GM23338 (cell line): ENCODE results near the gene LACRT. TPM values are rescaled to one million over a fixed set of nuclear protein-coding genes. Genes with fewer than 3 reads are reported as not detected.

Source experiments
- ATAC-seq: fragments of 200-7000 bp; cut with Tn5 transposase; 3 replicates; pipeline ENCODE4 v1.9.1; 2020
- DNase-seq: peaks from one replicate; pipeline ENCODE4 v3.0.0-alpha.2; 2015; ENCODE audit warnings: low spot score
- H2AFZ ChIP-seq: fragments of 200-600 bp; sonication (generic); 2 replicates; pipeline ENCODE4 v1.8.0; 2016; ENCODE audit warnings: antibody characterized with exemption, mild to moderate bottlenecking, moderate library complexity
- H3F3A ChIP-seq: fragments of 200-600 bp; sonication (generic); replicated peaks from 2 replicates; pipeline ENCODE4 v1.8.0; 2017; ENCODE audit warnings: antibody characterized with exemption, mixed run types, low read depth
- H3K27ac ChIP-seq: fragments of 200-600 bp; sonication (generic); 2 replicates; pipeline ENCODE4 v1.6.1; 2016; ENCODE audit warnings: low read depth
- H3K27me3 ChIP-seq: fragments of 200-600 bp; sonication (generic); 2 replicates; pipeline ENCODE4 v1.8.0; 2016; ENCODE audit warnings: mild to moderate bottlenecking, mixed run types, moderate library complexity; ENCODE audit not compliant: insufficient read depth
- H3K36me3 ChIP-seq: fragments of 200-600 bp; sonication (generic); 2 replicates; pipeline ENCODE4 v1.8.0; 2016; ENCODE audit warnings: mild to moderate bottlenecking; ENCODE audit not compliant: insufficient read depth
- H3K4me1 ChIP-seq: fragments of 200-600 bp; sonication (generic); 2 replicates; pipeline ENCODE4 v1.8.0; 2016; ENCODE audit warnings: mild to moderate bottlenecking, moderate library complexity; ENCODE audit not compliant: insufficient read depth
- H3K4me2 ChIP-seq: fragments of 200-600 bp; sonication (generic); 2 replicates; pipeline ENCODE4 v1.7.1; 2017; ENCODE audit warnings: mixed run types
- H3K4me3 ChIP-seq: fragments of 200-600 bp; sonication (generic); 2 replicates; pipeline ENCODE4 v1.6.1; 2016; ENCODE audit warnings: mixed run types
- H3K79me2 ChIP-seq: fragments of 200-600 bp; sonication (generic); replicated peaks from 2 replicates; pipeline ENCODE4 v1.8.0; 2017; ENCODE audit warnings: mild to moderate bottlenecking; ENCODE audit not compliant: insufficient read depth
- H3K9me2 ChIP-seq: fragments of 200-600 bp; sonication (generic); 2 replicates; pipeline ENCODE4 v1.8.0; 2017; ENCODE audit not compliant: insufficient read depth
- H4K20me1 ChIP-seq: fragments of 200-600 bp; sonication (generic); replicated peaks from 2 replicates; pipeline ENCODE4 v1.8.0; 2017; ENCODE audit warnings: mild to moderate bottlenecking; ENCODE audit not compliant: insufficient read depth
- H3K27ac Mint-ChIP-seq: 2 replicates; pipeline ENCODE4 v1.8.0; 2020; ENCODE audit warnings: inconsistent platforms, mild to moderate bottlenecking, moderate library complexity, mixed read lengths
- H3K27me3 Mint-ChIP-seq: 3 replicates; pipeline ENCODE4 v1.8.0; 2022; ENCODE audit warnings: low read depth, mild to moderate bottlenecking, moderate library complexity, mixed read lengths, inconsistent platforms; ENCODE audit not compliant: insufficient read depth, poor library complexity
- H3K36me3 Mint-ChIP-seq: 3 replicates; pipeline ENCODE4 v1.8.0; 2021; ENCODE audit warnings: low read depth, mild to moderate bottlenecking, inconsistent platforms, moderate library complexity, mixed read lengths
- H3K4me1 Mint-ChIP-seq: 3 replicates; pipeline ENCODE4 v1.8.0; 2020; ENCODE audit warnings: mild to moderate bottlenecking, inconsistent platforms, mixed read lengths
- H3K4me3 Mint-ChIP-seq: 3 replicates; pipeline ENCODE4 v1.8.0; 2021; ENCODE audit warnings: moderate library complexity, mild to moderate bottlenecking, inconsistent platforms, mixed read lengths
- H3K9me3 Mint-ChIP-seq: 3 replicates; pipeline ENCODE4 v1.8.0; 2020; ENCODE audit warnings: moderate library complexity, mild to moderate bottlenecking, inconsistent platforms, mixed read lengths
- CREB1 ChIP-seq: fragments of 250-450 bp; sonication (Bioruptor Pico); IDR thresholded peaks from 2 replicates; pipeline ENCODE4 v1.5.0; 2020; ENCODE audit warnings: low read depth, mild to moderate bottlenecking, moderate library complexity
- EZH2 ChIP-seq: fragments of 200-600 bp; sonication (generic); IDR thresholded peaks from one replicate; pipeline ENCODE4 v1.8.0; 2017; ENCODE audit warnings: antibody characterized with exemption, mild to moderate bottlenecking, low read depth; ENCODE audit not compliant: unreplicated experiment
- EZH2phosphoT487 ChIP-seq: fragments of 200-600 bp; sonication (generic); IDR thresholded peaks from one replicate; pipeline ENCODE4 v1.8.1; 2018; ENCODE audit warnings: antibody characterized with exemption; ENCODE audit not compliant: unreplicated experiment
- JUNB ChIP-seq: IDR thresholded peaks from one replicate; pipeline ENCODE4 v1.6.1; 2016; ENCODE audit warnings: antibody characterized with exemption; ENCODE audit not compliant: unreplicated experiment
- NANOG ChIP-seq: IDR thresholded peaks from 2 replicates; pipeline ENCODE4 v1.6.1; 2016; ENCODE audit warnings: antibody characterized with exemption, borderline replicate concordance
- POLR2AphosphoS5 ChIP-seq: IDR thresholded peaks from 2 replicates; pipeline ENCODE4 v1.6.1; 2016; ENCODE audit warnings: antibody characterized with exemption, low read depth
- STAT1 ChIP-seq: IDR thresholded peaks from one replicate; pipeline ENCODE4 v1.6.1; 2016; ENCODE audit warnings: antibody characterized with exemption; ENCODE audit not compliant: unreplicated experiment
- ZNF114 ChIP-seq: fragments of 250-450 bp; sonication (Bioruptor Pico); IDR thresholded peaks from 2 replicates; pipeline ENCODE4 v1.5.0; 2020; ENCODE audit warnings: mild to moderate bottlenecking, moderate library complexity
- ZNF331 ChIP-seq: fragments of 250-450 bp; sonication (Bioruptor Pico); IDR thresholded peaks from 2 replicates; pipeline ENCODE4 v1.5.0; 2020; ENCODE audit warnings: low read depth, mild to moderate bottlenecking, moderate library complexity
- polyA plus RNA-seq: library from polyadenylated mRNA; unstranded; fragments of >200 nt; fragmentation: Nextera tagmentation; extraction: Ambion mirVana; gene quantifications from 2 replicates; pipeline ENCODE4 v1.2.1, GENCODE V29; 2016
- total RNA-seq: library from RNA; depleted of rRNA; stranded (reverse); fragments of >200 nt; shearing (Covaris generic); gene quantifications from 2 replicates; pipeline ENCODE4 v1.2.3, GENCODE V29; 2014
- TF ChIP-seq, protein P1 (sequence below): fragments of 250-450 bp; sonication (Bioruptor Pico); IDR thresholded peaks from 2 replicates; pipeline ENCODE4 v1.5.0; 2020; ENCODE audit warnings: mild to moderate bottlenecking, moderate library complexity
- TF ChIP-seq, protein P2 (sequence below), 2 experiments: fragments of 200-600 bp in 1 of 2; sonication (generic) in 1 of 2; conservative IDR thresholded peaks; 2 replicates each; pipeline versions ENCODE4 v1.5.1 to v1.6.1; 2016 to 2017; ENCODE audit warnings: antibody characterized with exemption in 2 of 2, low read depth in 2 of 2, mild to moderate bottlenecking in 2 of 2, moderate library complexity in 1 of 2
- TF ChIP-seq, protein P3 (sequence below): IDR thresholded peaks from one replicate; pipeline ENCODE4 v1.6.1; 2018; ENCODE audit warnings: antibody characterized with exemption; ENCODE audit not compliant: unreplicated experiment
- TF ChIP-seq, protein P4 (sequence below): IDR thresholded peaks from 2 replicates; pipeline ENCODE4 v1.6.1; 2016; ENCODE audit warnings: antibody characterized with exemption

Gene LACRT
- total and polyA plus RNA-seq, 2 experiments from 2014 or later: not detected

DNA sequence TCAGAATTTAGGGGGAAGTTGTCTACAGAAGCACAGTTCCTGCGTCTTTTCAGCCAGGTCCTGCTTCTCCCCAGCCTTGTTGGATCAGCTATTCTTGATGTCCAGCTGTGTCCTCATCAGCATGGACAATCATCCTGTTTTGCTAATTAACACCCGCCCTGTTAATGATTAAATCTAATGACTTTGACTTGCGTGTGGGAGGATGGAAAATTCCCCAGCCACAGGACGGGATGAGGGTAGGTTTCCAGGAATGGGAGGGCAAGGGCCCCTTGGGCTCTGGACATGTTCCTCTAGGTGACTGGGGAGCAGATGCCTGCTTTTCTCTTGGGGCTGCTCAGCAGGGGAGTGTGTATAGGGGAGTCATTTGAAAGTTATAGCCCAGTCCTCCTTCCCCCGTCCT, 41.0 kb downstream of the LACRT start:
- TF ChIP-seq JUNB (no peak), EZH2 (no peak), ZNF331 (CRISPR knock-in tag) (no peak), CREB1 (CRISPR knock-in tag) (no peak), NANOG (no peak), ZNF114 (CRISPR knock-in tag) (no peak), EZH2phosphoT487 (no peak), STAT1 (no peak), POLR2AphosphoS5 (no peak)
- TF ChIP-seq, protein P1, sequence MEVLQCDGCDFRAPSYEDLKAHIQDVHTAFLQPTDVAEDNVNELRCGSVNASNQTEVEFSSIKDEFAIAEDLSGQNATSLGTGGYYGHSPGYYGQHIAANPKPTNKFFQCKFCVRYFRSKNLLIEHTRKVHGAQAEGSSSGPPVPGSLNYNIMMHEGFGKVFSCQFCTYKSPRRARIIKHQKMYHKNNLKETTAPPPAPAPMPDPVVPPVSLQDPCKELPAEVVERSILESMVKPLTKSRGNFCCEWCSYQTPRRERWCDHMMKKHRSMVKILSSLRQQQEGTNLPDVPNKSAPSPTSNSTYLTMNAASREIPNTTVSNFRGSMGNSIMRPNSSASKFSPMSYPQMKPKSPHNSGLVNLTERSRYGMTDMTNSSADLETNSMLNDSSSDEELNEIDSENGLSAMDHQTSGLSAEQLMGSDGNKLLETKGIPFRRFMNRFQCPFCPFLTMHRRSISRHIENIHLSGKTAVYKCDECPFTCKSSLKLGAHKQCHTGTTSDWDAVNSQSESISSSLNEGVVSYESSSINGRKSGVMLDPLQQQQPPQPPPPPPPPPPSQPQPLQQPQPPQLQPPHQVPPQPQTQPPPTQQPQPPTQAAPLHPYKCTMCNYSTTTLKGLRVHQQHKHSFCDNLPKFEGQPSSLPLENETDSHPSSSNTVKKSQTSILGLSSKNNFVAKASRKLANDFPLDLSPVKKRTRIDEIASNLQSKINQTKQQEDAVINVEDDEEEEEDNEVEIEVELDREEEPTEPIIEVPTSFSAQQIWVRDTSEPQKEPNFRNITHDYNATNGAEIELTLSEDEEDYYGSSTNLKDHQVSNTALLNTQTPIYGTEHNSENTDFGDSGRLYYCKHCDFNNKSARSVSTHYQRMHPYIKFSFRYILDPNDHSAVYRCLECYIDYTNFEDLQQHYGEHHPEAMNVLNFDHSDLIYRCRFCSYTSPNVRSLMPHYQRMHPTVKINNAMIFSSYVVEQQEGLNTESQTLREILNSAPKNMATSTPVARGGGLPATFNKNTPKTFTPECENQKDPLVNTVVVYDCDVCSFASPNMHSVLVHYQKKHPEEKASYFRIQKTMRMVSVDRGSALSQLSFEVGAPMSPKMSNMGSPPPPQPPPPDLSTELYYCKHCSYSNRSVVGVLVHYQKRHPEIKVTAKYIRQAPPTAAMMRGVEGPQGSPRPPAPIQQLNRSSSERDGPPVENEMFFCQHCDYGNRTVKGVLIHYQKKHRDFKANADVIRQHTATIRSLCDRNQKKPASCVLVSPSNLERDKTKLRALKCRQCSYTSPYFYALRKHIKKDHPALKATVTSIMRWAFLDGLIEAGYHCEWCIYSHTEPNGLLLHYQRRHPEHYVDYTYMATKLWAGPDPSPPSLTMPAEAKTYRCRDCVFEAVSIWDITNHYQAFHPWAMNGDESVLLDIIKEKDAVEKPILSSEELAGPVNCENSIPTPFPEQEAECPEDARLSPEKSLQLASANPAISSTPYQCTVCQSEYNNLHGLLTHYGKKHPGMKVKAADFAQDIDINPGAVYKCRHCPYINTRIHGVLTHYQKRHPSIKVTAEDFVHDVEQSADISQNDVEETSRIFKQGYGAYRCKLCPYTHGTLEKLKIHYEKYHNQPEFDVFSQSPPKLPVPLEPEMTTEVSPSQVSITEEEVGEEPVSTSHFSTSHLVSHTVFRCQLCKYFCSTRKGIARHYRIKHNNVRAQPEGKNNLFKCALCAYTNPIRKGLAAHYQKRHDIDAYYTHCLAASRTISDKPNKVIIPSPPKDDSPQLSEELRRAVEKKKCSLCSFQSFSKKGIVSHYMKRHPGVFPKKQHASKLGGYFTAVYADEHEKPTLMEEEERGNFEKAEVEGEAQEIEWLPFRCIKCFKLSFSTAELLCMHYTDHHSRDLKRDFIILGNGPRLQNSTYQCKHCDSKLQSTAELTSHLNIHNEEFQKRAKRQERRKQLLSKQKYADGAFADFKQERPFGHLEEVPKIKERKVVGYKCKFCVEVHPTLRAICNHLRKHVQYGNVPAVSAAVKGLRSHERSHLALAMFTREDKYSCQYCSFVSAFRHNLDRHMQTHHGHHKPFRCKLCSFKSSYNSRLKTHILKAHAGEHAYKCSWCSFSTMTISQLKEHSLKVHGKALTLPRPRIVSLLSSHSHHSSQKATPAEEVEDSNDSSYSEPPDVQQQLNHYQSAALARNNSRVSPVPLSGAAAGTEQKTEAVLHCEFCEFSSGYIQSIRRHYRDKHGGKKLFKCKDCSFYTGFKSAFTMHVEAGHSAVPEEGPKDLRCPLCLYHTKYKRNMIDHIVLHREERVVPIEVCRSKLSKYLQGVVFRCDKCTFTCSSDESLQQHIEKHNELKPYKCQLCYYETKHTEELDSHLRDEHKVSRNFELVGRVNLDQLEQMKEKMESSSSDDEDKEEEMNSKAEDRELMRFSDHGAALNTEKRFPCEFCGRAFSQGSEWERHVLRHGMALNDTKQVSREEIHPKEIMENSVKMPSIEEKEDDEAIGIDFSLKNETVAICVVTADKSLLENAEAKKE (CRISPR knock-in tag): no peak
- TF ChIP-seq, protein P2, sequence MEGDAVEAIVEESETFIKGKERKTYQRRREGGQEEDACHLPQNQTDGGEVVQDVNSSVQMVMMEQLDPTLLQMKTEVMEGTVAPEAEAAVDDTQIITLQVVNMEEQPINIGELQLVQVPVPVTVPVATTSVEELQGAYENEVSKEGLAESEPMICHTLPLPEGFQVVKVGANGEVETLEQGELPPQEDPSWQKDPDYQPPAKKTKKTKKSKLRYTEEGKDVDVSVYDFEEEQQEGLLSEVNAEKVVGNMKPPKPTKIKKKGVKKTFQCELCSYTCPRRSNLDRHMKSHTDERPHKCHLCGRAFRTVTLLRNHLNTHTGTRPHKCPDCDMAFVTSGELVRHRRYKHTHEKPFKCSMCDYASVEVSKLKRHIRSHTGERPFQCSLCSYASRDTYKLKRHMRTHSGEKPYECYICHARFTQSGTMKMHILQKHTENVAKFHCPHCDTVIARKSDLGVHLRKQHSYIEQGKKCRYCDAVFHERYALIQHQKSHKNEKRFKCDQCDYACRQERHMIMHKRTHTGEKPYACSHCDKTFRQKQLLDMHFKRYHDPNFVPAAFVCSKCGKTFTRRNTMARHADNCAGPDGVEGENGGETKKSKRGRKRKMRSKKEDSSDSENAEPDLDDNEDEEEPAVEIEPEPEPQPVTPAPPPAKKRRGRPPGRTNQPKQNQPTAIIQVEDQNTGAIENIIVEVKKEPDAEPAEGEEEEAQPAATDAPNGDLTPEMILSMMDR (conservative IDR thresholded peaks at IDR 0.05; ENCODE audit: low read depth in 2 of 2): no peak
- TF ChIP-seq, protein P3, sequence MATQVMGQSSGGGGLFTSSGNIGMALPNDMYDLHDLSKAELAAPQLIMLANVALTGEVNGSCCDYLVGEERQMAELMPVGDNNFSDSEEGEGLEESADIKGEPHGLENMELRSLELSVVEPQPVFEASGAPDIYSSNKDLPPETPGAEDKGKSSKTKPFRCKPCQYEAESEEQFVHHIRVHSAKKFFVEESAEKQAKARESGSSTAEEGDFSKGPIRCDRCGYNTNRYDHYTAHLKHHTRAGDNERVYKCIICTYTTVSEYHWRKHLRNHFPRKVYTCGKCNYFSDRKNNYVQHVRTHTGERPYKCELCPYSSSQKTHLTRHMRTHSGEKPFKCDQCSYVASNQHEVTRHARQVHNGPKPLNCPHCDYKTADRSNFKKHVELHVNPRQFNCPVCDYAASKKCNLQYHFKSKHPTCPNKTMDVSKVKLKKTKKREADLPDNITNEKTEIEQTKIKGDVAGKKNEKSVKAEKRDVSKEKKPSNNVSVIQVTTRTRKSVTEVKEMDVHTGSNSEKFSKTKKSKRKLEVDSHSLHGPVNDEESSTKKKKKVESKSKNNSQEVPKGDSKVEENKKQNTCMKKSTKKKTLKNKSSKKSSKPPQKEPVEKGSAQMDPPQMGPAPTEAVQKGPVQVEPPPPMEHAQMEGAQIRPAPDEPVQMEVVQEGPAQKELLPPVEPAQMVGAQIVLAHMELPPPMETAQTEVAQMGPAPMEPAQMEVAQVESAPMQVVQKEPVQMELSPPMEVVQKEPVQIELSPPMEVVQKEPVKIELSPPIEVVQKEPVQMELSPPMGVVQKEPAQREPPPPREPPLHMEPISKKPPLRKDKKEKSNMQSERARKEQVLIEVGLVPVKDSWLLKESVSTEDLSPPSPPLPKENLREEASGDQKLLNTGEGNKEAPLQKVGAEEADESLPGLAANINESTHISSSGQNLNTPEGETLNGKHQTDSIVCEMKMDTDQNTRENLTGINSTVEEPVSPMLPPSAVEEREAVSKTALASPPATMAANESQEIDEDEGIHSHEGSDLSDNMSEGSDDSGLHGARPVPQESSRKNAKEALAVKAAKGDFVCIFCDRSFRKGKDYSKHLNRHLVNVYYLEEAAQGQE: no peak
- TF ChIP-seq, protein P4, sequence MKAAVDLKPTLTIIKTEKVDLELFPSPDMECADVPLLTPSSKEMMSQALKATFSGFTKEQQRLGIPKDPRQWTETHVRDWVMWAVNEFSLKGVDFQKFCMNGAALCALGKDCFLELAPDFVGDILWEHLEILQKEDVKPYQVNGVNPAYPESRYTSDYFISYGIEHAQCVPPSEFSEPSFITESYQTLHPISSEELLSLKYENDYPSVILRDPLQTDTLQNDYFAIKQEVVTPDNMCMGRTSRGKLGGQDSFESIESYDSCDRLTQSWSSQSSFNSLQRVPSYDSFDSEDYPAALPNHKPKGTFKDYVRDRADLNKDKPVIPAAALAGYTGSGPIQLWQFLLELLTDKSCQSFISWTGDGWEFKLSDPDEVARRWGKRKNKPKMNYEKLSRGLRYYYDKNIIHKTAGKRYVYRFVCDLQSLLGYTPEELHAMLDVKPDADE: no peak
- no peaks in the 10 kb centered on the region for H4K20me1 ChIP-seq
- H2AFZ ChIP-seq: no peak overlapping the region
- H3K36me3 Mint-ChIP-seq: no peaks in the 10 kb centered on the region
- H3K27ac Mint-ChIP-seq: no peak overlapping the region
- no peaks in the 10 kb centered on the region for H3K79me2 ChIP-seq
- H3K9me3 Mint-ChIP-seq: no peaks in the 10 kb centered on the region
- H3K4me1 Mint-ChIP-seq: peaks cover 32% of the 10 kb centered on the region
- no peaks in the 10 kb centered on the region for H3K9me2 ChIP-seq
- H3K27me3 Mint-ChIP-seq: peaks cover 44% of the 10 kb centered on the region
- H3K4me3 Mint-ChIP-seq: no peak overlapping the region
- no peak for ATAC-seq
- H3F3A ChIP-seq: no peaks in the 10 kb centered on the region
- no peak overlapping the region for H3K4me3 ChIP-seq
- peaks cover 58% of the 10 kb centered on the region for H3K27me3 ChIP-seq
- no peak overlapping the region for H3K27ac ChIP-seq
- DNase-seq: no peak
- H3K36me3 ChIP-seq: no peaks in the 10 kb centered on the region
- H3K4me1 ChIP-seq: peaks cover 20% of the 10 kb centered on the region
- no peak overlapping the region for H3K4me2 ChIP-seq
